GM19193 (cell line): ENCODE results near the gene CABP4.

Experiments used
- POLR2A ChIP-seq: IDR thresholded peaks from 4 replicates; pipeline ENCODE4 v1.6.1; 2011; ENCODE audit not compliant: insufficient read depth, insufficient read length; ENCODE audit errors: extremely low read depth

CABP4 gene

DNA sequence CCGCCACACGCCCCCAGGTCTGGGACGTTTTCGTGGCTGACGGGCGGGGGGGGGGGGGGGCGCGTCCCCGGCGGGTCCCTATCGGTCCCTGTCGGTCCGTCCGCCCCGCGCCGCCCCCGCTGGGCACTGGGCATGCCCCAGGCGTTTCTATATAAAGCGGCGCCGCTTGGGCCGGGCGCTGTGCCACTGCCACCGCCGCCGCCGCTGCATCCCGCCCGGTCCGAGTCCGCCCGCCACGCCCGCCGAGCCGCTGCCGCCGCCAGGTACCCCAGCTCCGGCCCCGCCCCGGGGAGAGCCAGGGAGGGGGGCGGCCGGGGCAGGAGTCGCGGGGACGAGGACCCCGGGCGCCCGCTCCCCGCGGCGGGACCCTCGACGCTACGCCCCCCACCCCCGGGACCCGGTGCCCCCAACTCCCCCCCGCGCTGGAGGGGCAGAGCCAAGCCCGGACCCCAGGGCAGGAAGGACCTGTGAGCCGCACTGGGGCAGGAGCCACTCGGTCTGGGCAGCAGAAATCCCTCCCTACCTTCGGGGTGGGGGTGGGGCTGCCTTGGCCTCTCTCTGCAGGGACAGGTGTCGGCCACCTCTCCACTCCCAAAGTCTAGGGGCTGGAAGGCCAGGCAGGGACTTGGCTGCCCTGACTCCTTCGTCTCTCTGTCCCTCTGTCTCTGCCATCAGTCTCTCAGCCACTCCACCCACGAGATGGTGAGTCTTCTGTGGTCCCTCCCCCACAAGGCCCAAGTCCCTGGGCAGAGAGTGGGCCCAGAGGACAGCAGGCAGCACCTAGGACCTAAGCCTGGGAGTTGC, 39.5 kb upstream of the CABP4 start, which contains the start of gene CARNS1:
CARNS1 (plus strand) TSS at position 178 of the 804 bp plus-strand sequence; CDS start at position 700, 522 bp downstream.
- no peak for TF ChIP-seq POLR2A

DNA sequence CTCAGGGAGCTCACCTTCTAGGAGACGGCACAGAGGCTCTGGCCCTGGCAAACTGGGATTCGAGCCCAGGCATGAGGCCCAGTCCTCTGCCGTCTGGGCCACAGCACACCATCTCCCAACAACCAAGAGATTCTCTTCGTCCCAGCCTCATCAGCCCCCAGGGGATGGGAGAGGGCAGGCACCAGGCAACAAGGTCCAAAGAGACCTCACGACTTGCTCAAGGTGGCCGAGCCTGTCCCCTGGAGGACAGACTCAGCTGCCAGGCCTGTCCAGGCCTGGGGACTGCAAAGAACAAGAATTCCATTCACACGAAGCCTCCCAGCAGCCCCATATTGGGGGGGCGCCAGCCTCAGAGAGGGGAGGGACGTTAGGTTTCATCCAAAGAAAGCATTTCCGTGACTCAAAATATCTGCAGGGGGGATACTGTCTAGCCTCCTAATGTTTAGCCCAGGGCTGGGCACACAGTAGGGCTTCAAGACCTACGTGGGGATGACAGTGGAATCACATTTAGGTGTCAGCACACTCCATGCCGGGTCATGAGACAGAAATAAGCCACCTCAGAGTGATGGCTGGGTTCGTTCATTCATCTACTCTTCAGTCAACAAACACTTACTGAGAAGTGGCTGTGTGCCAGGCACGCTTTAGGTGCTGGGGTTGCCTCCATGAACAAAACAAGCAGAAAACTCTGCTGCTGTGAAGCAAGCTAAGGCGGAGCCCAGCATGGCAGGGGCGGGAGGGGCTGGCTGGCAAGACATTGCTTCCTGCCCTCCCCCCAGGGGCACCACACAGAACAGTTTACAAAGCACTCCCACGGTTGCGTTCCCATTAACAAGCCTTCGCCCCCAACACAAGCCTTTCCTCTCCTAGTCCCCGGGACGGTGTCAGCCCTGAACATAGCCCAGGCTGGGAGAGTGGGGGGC, 38.5 kb upstream of the CABP4 start:
- TF ChIP-seq POLR2A, result no peak

DNA sequence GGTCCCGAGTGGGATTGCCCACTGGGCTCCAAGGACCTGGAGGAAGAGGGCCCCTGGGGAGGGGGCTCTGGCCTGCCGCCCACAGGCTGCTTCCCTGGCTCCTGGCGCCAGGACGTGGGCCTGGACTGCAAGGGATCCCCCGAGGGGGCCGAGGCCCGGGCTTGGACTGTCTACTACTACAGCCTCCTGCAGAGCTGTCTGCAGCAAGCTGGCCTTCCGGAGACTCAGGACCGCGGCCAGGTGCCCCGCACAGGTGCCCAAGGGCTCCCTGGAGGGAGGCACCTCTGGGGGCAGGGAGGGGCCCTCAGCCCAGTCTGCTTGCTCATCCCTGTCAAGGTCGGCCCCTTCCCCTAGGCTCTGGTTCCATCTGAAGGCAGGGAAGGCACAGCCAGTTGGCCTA, 37.7 kb upstream of the CABP4 start:
- no peak for TF ChIP-seq POLR2A

DNA sequence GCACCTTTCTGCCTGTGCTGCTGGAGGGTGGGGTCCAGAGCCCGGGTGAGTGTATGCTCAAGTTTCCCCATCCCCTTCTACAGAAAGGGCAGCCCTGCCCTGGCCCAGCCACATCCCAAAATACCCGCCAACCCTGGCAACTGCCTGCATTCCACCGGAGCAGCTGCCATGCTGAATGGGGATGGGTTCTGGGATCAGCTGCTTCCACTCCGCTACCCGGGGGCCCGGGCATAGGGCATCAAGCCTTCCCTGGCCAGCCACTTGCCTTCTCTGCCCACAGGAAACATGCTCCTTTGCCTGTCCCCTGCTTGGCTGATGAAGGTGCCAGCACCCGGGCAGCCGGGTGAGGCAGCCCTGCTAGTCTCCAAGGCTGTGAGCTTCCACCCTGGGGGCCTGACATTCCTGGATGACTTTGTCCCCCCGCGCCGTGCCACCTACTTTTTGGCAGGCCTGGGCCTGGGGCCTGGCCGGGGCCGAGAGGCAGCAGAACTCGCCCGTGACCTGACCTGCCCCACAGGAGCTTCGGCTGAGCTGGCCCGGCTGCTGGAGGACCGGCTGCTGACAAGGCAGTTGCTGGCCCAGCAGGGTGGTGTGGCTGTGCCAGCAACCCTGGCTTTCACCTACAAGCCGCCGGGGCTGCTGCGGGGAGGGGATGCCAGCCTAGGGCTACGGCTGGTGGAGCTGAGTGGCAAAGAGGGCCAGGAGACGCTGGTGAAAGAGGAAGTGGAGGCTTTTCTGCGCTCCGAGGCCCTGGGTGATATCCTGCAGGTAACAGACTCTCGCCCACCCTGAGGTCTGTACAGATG, 36.5 kb upstream of the CABP4 start:
- TF ChIP-seq POLR2A, result no peak

DNA sequence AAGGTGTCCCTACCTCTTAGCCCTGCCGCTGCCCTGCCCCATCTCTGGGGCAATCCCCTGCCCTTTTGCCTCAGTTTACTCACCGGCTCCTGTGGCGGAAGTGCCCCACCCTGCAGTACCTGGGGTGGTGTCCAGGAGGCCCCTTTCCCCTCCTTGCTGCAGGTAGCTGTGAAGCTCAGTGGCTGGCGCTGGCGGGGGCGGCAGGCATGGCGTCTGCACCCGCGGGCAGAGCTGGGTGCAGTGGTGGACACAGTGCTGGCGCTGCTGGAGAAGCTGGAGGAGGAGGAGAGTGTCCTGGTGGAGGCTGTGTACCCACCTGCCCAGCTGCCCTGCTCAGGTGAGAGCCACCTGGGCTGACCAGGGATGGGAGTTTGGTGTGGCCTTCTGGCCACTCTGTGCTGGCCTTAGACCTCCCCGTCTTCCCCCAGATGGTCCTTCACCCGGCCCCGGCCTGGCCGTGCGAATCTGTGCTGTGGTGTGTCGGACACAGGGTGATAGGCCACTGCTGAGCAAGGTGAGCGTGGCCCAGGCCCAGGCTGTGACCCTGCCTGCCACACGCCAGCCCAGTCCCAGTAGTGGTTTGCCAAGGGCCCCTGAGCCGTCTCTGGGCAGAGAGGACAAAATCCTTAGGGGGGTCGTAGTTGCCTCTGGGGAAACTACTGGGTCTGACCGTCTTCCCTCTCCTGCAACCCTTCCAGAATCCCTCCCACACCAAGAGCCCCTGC, 35.7 kb upstream of the CABP4 start:
- no peak for TF ChIP-seq POLR2A

DNA sequence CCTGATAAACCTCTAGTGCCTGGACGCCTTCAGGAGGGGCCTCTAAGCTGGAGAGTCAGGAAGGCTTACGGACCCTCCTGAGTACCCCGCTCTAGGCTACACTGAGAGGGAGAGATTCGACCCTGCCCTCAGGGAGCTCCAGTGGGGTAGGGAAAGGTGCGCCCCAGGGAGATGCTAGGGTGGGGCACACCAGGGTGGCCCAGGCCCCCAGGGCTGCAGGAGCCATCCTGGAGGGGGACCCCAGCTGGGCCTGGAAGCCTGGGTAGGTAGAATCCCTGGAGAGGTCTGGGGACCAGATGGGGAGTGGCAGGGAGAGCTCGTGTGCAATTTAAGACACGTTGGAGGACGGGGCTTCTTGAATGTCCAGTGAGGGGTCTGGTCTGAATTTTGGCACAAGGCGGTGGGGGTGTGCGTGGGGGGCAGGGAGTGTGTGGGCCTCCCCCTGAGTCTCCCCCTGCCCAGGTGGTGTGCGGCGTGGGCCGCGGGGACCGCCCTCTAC, 35.0 kb upstream of the CABP4 start:
- TF ChIP-seq POLR2A, result no peak

DNA sequence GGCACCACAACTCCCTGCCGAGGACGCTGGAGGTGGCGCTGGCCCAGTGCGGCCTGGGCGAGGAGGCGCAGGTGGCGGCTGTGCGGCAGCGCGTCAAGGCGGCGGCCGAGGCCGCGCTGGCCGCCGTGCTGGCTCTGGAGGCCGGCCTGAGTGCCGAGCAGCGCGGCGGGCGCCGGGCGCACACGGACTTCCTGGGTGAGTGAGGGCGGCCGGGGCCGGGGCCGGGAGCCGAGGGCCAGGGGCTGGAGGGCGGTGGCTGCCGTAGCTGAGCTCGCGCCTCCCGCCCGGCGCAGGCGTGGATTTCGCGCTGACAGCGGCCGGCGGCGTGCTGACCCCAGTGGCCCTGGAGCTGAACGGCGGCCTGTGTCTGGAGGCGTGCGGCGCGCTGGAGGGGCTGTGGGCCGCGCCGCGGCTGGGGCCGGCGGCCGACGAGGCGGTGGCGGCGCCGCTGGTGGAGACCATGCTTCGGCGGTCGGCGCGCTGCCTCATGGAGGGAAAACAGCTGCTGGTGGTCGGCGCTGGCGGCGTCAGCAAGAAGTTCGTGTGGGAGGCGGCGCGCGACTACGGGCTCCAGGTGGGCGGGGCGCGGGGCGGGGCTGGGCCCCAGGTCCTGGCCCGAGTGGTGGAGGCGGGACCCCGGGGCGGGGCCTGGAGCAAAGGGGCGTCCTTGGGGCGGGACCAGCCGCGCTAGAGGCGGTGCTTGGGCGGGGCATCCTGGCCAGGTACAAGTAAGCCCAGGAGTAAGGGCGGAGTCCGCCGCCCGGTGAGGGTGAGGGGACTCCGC, 34.3 kb upstream of the CABP4 start:
- no peak for TF ChIP-seq POLR2A

DNA sequence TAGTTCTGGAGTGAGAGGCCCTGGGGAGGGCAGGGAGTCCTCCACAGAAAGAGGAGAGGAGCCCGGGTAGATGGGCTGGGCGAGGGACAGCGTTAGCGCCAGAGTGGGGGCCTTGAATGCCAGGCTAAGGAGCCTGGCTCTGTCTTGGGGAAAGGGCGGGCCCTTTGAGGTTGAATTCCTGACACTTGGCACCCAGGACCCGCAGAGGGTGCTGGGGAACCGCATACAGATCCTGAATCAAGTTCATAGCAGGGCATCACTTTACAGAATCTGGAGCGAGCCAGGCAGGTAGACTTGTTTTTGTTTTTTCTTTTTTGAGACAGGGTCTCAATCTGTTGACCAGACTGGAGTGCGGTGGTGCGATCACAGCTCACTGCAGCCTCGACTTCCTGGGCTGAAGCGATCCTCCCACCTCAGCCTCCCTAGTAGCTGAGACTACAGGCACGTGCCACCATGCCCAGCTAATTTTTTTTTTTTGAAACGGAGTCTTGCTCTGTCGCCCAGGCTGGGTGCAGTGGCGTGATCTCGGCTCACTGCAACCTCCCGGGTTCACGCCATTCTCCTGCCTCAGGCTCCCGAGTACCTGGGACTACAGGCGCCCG, 33.6 kb upstream of the CABP4 start:
- TF ChIP-seq POLR2A, result no peak

DNA sequence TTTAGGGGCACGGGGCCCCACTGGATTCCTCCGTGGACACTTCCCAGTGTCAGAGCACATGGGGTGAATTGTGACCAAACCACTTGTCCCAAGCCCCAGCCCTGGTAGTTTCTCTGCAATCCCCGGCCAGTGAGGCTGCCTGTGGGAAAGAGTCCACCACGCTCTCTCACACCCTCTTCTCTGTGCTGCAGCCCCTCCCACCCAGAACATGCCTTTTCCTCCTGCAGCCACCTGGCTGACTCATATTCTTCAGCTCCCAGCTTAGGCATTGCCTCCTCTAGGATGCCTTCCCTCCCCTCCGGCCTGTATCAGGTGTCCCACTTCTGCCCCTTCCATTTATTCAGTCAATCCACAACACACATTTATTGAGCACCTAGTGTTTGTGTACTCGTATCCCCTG, 32.3 kb upstream of the CABP4 start:
- no peak for TF ChIP-seq POLR2A

DNA sequence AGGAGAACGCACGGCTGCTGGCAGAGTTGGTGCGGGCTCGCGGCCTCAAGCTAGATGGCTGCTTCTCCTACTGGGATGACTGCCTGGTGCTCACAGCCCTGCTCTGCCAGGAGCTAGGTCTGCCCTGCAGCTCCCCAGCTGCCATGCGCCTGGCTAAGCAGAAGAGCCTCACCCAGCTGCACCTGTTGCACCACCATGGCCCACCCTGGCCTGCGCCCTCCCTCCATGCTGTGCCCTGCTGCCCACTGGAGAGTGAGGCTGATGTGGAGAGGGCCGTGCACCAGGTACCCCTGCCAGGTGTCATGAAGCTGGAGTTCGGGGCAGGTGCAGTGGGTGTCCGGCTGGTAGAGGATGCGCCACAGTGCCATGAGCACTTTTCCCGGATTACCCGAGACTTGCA, 31.7 kb upstream of the CABP4 start:
- no peak for TF ChIP-seq POLR2A

DNA sequence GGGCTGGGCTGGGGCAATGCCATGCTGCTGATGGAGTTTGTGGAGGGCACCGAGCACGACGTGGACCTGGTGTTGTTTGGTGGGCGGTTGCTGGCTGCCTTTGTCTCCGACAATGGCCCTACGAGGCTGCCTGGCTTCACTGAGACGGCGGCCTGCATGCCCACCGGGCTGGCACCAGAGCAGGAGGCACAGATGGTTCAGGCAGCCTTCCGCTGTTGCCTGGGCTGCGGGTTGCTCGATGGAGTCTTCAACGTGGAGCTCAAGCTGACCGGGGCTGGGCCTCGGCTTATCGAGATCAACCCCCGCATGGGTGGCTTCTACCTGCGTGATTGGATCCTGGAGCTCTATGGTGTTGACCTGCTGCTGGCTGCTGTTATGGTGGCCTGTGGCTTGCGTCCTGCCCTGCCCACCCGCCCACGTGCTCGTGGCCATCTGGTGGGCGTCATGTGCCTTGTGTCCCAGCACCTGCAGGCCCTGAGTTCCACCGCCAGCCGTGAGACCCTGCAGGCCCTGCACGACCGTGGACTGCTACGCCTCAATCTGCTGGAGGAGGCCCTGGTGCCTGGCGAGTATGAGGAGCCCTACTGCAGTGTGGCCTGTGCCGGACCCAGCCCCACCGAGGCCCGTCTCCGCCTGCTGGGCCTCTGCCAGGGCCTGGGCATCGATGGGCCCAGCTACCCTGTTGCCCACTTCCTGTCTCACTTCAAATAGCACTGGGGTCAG, 31.1 kb upstream of the CABP4 start:
- TF ChIP-seq POLR2A, result no peak

DNA sequence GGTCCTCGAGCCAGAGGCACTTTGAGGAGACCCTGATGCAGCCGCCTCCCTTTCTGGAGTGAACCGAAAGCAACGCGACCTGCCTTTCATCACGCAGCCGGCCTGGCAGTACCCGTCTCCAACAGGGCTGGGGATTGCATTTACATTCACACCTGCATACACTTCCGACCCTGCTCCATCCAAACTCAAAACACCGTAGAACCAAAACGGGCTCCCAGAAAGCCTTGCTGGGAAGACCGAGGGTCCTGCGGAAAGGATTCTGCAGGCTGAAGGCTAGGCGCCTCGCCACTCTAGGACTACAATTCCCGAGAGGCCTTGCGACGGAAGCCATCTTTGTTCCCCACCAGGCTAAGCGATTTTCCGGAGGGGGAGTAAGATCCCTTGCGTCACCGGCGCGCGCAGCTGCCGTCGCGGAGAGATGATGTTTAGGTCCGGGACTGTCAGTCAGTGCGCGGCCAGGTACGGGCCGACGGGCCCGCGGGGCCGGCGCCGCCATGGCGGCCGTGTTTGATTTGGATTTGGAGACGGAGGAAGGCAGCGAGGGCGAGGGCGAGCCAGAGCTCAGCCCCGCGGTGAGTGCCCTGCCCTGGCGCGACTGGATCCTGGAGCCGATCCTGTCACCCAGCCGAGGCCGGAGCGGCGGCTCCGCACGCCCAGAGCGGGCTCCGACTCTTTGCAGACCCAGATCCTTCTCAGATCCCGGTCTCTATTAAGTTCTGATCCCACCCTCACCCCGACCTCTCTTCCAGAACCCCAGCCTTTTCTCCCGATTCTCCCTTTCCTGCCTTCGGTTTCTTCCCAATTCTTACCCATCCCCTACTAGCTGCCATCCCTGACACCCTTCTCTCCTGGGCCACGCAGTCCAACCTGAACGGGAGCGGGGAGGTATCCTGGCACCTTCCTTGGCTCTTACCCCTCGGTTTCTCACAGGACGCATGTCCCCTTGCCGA, 26.8 kb upstream of the CABP4 start, which contains the start of gene RPS6KB2:
RPS6KB2 (plus strand) TSS at position 443 of the 950 bp plus-strand sequence; CDS start at position 495, 52 bp downstream.
- TF ChIP-seq POLR2A, result peak; percentile 91
